GM10266 (cell line): Measurements from ENCODE around the gene SNX10.
A peak's percentile ranks its signal among the peaks of the same experiment; 100 is the strongest.
"Not testable (repeated sequence)": the region's sequence is repeated elsewhere in the genome, so short reads cannot be mapped to it uniquely, and the experiment has no call there.

Experiments used
- DNase-seq: peaks from one replicate; pipeline ENCODE4 v3.0.0; 2012; ENCODE audit errors: extremely low spot score
- TF ChIP-seq, protein P1 (sequence below): IDR thresholded peaks from 2 replicates; pipeline ENCODE4 v1.5.1; 2012; ENCODE audit warnings: mild to moderate bottlenecking, low read depth; ENCODE audit not compliant: control insufficient read depth, insufficient read depth; ENCODE audit errors: missing control alignments

The SNX10 gene, protein sequence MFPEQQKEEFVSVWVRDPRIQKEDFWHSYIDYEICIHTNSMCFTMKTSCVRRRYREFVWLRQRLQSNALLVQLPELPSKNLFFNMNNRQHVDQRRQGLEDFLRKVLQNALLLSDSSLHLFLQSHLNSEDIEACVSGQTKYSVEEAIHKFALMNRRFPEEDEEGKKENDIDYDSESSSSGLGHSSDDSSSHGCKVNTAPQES

DNA sequence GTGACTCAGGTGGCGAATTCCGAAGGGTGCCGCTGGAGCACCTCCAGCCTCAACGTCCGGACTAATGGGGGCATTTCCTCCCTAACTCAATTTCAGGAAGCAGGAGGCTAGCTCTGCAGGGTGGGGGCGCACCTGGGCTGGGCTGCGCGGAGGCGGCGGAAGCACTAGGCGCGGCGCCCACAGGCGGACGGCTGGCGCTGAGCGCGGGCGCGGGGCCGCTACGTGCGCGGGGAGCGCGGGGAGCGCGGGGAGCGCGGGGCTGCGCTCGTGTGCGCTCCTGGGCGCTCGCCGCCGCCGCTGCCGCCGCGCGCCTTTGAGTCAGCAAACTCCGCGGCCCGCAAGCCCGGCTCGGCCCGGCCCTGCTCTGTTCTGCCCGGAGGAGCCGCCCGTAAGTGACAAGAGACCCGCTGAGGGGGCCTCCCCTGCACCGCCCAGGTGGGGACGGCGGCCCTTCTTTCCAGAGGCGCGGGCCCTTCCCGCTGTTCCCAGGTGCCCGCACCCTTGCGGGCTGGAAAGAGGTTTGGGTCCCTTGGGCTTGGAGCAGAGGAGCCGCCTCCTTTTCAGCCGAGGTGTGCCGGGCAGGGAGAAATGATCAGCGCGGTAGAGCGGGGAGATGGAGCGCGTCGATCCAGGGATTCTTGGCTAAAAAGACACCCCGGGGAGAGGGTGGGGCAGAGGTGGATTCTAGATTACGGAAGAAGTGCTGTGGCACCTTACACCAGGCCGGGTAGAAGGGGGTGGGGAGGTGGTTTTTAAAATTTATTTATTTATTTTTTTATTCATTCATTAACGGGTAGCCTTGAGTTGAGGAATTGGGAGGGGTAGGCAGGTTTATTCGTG lies at the start of gene SNX10:
TSS of gene SNX10 (plus strand) at position 164 of the 840 bp plus-strand sequence. CDS start 54,581 bp downstream, outside the sequence.
- TF ChIP-seq, protein P1, sequence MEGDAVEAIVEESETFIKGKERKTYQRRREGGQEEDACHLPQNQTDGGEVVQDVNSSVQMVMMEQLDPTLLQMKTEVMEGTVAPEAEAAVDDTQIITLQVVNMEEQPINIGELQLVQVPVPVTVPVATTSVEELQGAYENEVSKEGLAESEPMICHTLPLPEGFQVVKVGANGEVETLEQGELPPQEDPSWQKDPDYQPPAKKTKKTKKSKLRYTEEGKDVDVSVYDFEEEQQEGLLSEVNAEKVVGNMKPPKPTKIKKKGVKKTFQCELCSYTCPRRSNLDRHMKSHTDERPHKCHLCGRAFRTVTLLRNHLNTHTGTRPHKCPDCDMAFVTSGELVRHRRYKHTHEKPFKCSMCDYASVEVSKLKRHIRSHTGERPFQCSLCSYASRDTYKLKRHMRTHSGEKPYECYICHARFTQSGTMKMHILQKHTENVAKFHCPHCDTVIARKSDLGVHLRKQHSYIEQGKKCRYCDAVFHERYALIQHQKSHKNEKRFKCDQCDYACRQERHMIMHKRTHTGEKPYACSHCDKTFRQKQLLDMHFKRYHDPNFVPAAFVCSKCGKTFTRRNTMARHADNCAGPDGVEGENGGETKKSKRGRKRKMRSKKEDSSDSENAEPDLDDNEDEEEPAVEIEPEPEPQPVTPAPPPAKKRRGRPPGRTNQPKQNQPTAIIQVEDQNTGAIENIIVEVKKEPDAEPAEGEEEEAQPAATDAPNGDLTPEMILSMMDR = peak; percentile 77
- DNase-seq = peak; percentile 71

DNA sequence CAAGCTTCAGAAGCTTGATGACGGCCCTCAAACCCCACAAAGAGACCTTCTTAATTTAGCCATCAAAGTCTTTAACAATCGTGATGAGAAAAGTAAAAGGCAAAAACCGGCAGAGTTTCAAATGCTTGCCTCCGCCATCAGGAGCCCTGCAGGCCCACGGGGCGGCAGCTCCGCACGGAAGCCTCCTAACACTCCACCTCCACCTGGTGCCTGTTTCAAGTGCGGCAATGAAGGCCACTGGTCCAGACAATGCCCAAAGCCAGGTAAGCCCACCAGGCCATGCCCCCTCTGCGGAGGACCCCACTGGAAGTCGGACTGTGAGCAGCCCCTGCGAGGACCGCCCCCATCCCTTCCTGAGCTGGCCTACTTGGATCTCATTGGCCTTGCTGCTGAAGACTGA lies 46.5 kb upstream of the SNX10 start:
- DNase-seq = no peak
- TF ChIP-seq, protein P1 = no peak

DNA sequence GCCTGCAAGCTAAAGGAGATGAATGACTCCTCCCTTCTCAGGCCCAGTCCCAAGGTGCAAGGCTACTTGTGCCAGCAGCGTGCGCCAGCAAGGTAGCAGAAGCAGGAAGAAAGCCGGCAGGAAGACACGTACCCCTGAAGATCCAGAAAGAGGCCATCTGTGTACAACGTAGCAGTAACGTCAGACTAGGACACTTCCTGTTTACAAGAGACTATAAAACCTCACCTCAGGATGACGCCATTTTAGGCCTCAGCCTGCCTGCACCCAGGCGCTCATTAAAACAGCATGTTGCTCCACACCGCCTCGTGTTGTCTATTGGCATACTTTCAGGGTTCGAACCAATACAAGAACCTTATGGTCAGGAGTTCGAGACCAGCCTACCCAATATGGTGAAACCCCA lies 41.4 kb upstream of the SNX10 start:
- TF ChIP-seq, protein P1 = no peak
- DNase-seq = no peak

DNA sequence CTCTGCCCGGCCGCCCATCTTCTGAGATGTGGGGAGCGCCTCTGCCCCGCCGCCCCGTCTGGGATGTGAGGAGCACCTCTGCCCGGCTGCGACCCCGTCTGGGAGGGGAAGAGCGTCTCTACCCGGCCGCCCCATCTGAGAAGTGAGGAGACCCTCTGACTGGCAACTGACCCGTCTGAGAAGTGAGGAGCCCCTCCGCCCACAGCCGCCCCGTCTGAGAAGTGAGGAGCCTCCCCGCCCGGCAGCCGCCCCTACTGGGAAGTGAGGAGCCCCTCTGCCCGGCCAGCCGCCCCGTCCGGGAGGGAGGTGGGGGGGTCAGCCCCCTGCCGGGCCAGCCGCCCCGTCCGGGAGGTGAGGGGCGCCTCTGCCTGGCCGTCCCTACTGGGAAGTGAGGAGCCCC lies 29.8 kb upstream of the SNX10 start:
- DNase-seq = not testable (repeated sequence)

DNA sequence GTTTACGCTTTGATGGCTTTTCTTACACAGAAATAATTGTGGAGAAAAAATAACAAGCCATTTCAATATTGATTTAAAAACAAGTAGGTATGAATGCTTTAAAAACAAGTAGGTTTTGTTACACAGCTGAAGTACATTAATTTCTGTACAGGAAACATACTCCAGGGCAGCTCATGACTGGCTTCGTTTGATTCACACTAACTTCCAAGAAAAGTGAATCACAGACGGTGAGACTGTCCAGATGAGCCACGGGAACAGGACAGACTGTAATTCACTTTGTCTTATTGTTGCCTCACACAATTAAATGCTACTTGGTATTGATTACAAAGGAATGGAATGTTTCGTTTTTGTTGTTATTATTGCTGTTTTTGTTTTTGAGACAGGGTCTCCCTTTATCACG lies 26.6 kb upstream of the SNX10 start:
- no peak for DNase-seq
- TF ChIP-seq, protein P1 = no peak

DNA sequence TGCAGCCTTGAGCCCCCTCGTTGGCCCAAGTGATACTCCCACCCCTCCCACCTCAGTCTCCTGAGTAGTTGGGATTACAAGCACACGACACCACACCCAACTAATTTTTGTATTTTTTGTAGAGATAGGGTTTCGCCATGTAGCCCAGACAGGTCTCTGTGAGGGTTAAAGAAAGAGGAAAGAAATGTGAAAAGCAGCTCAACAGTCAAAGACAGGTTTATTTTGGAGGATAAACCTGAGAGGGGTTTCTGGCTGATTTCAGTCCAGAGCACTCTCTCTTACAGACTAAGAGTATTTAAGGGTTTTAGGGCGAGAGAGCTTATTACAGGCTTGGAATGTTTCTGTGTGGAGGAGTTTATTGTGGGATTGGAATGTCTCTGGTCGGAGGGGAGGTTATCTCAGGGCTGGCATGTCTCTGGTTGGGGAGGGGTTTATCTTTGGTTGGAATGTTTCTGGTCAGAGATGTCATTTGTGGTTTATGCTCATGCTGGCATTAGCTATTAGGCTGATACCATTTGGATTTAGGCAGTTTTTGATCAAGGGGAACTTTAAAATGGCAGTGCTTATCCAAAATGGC lies 26.1 kb upstream of the SNX10 start:
- no peak for DNase-seq
- TF ChIP-seq, protein P1 = no peak

DNA sequence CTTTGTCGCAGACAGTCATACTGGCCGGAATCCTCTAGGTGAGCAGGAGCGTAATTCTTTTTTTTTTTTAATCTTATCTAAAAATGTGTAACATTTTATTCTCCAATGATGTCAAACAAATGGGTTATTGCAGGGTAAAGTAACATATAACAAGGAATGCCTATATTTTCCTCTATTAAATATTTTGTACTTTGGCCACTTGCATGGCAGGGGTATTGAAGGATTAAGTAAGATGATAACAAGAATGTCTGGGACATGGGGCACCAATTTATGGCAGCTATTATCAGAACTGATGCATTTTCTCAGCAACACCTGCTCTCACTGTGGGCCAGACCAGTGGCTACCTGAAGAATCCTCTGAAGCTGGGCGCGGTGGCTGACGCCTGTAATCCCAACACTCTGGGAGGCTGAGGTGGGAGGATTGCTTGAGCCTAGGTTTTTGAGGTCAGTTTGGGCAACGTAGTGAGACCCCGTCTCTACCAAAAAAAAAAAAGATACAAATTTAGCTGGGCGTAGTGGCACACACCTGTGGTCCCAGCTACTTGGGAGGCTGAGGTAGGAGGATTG lies 24.0 kb upstream of the SNX10 start:
- TF ChIP-seq, protein P1 = no peak
- no peak for DNase-seq
